OCI-LY3 (cell line): ENCODE results near the gene LST1.
"Not testable (repeated sequence)": the region's sequence is repeated elsewhere in the genome, so short reads cannot be mapped to it uniquely, and the experiment has no call there.

Experiments used
- H2AFZ ChIP-seq: fragments of 200-600, 300-600 bp; shearing (Covaris generic); 2 replicates; pipeline ENCODE4 v1.6.0; 2014; ENCODE audit warnings: antibody characterized with exemption, low read depth, low read length
- H3K27ac ChIP-seq: fragments of 200-600, 300-600 bp; sonication (generic); 2 replicates; pipeline ENCODE4 v1.5.1; 2014; ENCODE audit warnings: mild to moderate bottlenecking, low read length, moderate library complexity, mixed read lengths
- H3K27me3 ChIP-seq: fragments of 200-600, 300-600 bp; sonication (generic); 2 replicates; pipeline ENCODE4 v1.6.1; 2014; ENCODE audit warnings: low read depth, low read length, mixed read lengths
- H3K36me3 ChIP-seq: fragments of 200-600, 300-600 bp; sonication (generic); replicated peaks from 2 replicates; pipeline ENCODE3; 2014; ENCODE audit warnings: low read depth, low read length, mixed read lengths
- H3K4me1 ChIP-seq: fragments of 300-600, 200-600 bp; sonication (generic); 2 replicates; pipeline ENCODE4 v1.6.1; 2014; ENCODE audit warnings: low read length, mixed read lengths
- H3K4me2 ChIP-seq: fragments of 200-600, 300-600 bp; sonication (generic); 2 replicates; pipeline ENCODE4 v1.6.1; 2014; ENCODE audit warnings: low read length, mixed read lengths
- H3K4me3 ChIP-seq: fragments of 300-600, 200-600 bp; sonication (generic); 2 replicates; pipeline ENCODE4 v1.5.1; 2014; ENCODE audit warnings: antibody characterized with exemption, mild to moderate bottlenecking, low read length, moderate library complexity
- H3K79me2 ChIP-seq: fragments of 300-600, 200-600 bp; shearing (Covaris generic); 2 replicates; pipeline ENCODE4 v1.6.1; 2014; ENCODE audit warnings: mild to moderate bottlenecking, low read length, mixed read lengths
- H3K9ac ChIP-seq: fragments of 300-600, 200-600 bp; shearing (Covaris generic); 2 replicates; pipeline ENCODE4 v1.6.0; 2014; ENCODE audit warnings: mild to moderate bottlenecking, low read length, moderate library complexity
- H3K9me3 ChIP-seq: fragments of 200-600, 300-600 bp; shearing (Covaris generic); 2 replicates; pipeline ENCODE4 v1.6.1; 2014; ENCODE audit warnings: low read length, mixed read lengths; ENCODE audit not compliant: insufficient read depth
- H4K20me1 ChIP-seq: fragments of 200-600, 300-600 bp; sonication (generic); 2 replicates; pipeline ENCODE4 v1.6.1; 2016; ENCODE audit warnings: low read length, mixed read lengths; ENCODE audit not compliant: insufficient read depth
- CTCF ChIP-seq: fragments of 200-600, 300-600 bp; sonication (generic); IDR thresholded peaks from 2 replicates; pipeline ENCODE4 v1.5.1; 2014; ENCODE audit warnings: antibody characterized with exemption, low read length, low read depth
- EZH2phosphoT487 ChIP-seq: fragments of 200-600 bp; shearing (Covaris generic); IDR thresholded peaks from 2 replicates; pipeline ENCODE4 v1.6.1; 2018; ENCODE audit warnings: antibody characterized with exemption, mixed run types, low read depth

LST1 gene

DNA sequence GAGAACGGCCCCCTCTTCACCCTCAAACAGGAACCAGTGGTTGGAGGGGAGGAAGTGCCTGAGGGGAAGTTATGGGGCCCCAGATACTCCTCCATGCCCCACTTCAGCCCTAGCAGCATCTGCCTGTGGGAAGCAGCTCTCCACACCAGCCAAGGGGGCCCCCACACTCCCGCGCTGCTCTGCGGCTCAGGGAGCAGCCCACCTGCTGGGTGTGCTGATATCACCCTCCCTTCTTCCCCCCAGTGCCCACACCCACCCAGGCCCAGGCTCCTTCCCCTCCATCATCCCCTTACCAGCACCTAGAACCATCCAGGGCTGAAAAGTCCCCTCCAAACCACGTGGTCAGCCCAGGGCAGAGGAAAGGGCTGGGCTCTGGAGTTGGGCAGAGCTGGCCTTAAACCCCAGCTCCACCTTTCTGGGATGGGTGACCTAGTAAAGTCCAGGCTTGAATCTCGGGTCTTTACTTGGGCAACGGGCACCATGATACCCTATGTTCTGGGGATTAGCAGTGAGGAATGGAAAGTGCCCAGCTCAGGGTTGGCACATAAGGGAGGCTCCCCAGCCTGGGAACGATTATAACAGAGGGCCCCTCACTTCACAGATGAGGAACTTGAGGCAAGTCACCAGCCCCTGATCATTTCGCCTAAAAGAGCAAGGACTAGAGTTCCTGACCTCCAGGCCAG lies 663 bp downstream of the LST1 start:
- H3K9ac ChIP-seq = peak overlapping the region; percentile 52; the same call in 1 of the 2 replicates
- no peaks in the 10 kb centered on the region for H4K20me1 ChIP-seq
- no peak for TF ChIP-seq EZH2phosphoT487
- no peak for TF ChIP-seq CTCF

GRCh38 chr6:31587791-31588777 lies 2.0 kb downstream of the LST1 start:
- Histone ChIP-seq H3K4me2 (no peak overlapping the region; the same call in 1 of the 2 replicates), H3K27ac (no peak overlapping the region), H4K20me1 (no peaks in the 10 kb centered on the region), H3K27me3 (no peaks in the 10 kb centered on the region), H3K4me3 (no peak overlapping the region), H3K79me2 (peaks cover 6% of the 10 kb centered on the region), H3K36me3 (no peaks in the 10 kb centered on the region), H3K4me1 (peaks cover 38% of the 10 kb centered on the region), H3K9me3 (no peaks in the 10 kb centered on the region), H2AFZ (no peak overlapping the region), H3K9ac (no peak overlapping the region; the same call in 1 of the 2 replicates)
- TF ChIP-seq EZH2phosphoT487 = no peak
- no peak for TF ChIP-seq CTCF

More for the DNA sequence above, 663 bp downstream of the LST1 start:
- H3K36me3 ChIP-seq = peaks cover 4% of the 10 kb centered on the region
- peaks cover 19% of the 10 kb centered on the region for H3K79me2 ChIP-seq
- peaks cover 49% of the 10 kb centered on the region for H3K4me1 ChIP-seq
- no peaks in the 10 kb centered on the region for H3K27me3 ChIP-seq
- peak overlapping the region; percentile 82 for H3K27ac ChIP-seq
- H3K4me2 ChIP-seq = peak overlapping the region; percentile 61
- H2AFZ ChIP-seq = no peak overlapping the region
- H3K9me3 ChIP-seq = no peaks in the 10 kb centered on the region
- H3K4me3 ChIP-seq = no peak overlapping the region

DNA sequence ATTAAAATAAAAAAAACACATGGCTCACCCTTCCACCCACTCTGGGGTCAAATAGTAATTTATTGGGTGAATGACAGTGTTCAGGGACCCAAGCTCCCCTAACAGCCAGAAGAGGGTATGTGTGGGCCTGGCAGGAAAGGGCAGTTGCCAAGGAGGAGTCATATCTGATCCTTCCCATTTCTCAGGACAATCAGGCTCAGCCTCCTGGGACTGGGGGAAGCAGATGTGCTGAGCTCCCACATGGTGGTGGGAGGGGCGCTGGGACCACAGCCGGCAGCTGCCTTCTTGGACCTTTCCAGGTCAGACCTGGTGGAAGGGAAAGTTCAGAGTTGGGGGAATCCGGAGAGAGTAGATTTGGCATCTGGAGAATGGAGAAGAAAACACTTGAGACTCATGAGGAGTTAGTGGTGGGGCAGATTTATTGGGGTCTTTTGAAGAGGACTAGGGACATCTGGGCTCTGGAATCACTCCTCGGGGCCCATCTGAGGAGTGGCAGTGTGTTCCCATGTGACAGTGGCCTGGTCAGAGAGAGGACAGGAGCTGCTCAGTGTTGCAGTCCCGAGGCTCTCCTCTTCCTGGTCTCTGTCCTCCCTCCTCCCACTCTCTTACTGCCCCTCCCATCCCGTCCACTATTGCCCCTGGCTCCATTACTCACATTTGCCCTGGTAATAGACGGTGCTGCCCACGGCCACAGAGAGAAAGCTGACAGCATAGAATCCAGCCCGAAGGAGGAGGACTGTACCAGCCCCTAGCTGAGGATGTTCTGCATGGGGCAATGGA lies 3.0 kb downstream of the LST1 start:
- TF ChIP-seq CTCF (no peak), EZH2phosphoT487 (no peak)
- Histone ChIP-seq H3K4me2 (no peak overlapping the region), H3K79me2 (peaks cover under 1% of the 10 kb centered on the region; the same call in 1 of the 2 replicates), H2AFZ (no peak overlapping the region), H3K27ac (no peak overlapping the region), H3K9me3 (no peaks in the 10 kb centered on the region), H4K20me1 (no peaks in the 10 kb centered on the region), H3K4me3 (no peak overlapping the region), H3K27me3 (no peaks in the 10 kb centered on the region), H3K4me1 (peaks cover 37% of the 10 kb centered on the region), H3K9ac (no peak overlapping the region), H3K36me3 (no peaks in the 10 kb centered on the region)

DNA sequence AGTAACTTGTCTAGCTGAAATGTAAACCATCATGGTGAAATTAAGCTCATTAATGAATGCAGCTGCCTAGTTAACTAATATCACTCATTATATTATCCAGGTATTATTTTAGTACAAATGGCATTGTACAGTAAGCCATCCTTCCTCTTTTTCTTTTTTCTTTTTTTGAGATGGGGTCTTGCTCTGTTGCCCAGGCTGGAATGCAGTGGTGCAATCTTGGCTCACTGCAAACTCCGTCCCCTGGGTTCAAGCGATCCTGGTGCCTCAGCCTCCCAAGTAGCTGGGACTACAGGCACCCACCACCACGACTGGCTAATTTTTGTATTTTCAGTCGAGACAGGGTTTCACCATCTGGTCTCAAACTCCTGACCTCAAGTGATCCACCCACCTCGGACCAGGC lies 4.6 kb downstream of the LST1 start:
- H3K4me3 ChIP-seq, H3K4me2 ChIP-seq, H3K27me3 ChIP-seq, H2AFZ ChIP-seq, H3K36me3 ChIP-seq, H4K20me1 ChIP-seq, H3K27ac ChIP-seq, H3K9me3 ChIP-seq, H3K9ac ChIP-seq, H3K79me2 ChIP-seq: not testable (repeated sequence)
- peaks cover 23% of the 10 kb centered on the region for H3K4me1 ChIP-seq
